NCI-H146 treated with DMSO at 0.1 percent for 48 hours (cell line): ENCODE measurements around the gene MARCO.
"Not testable (repeated sequence)": the region's sequence is repeated elsewhere in the genome, so short reads cannot be mapped to it uniquely, and the experiment has no call there.

Experiments used
- DNase-seq: peaks from one replicate; lab custom pipeline; 2025; ENCODE audit not compliant: unreplicated experiment; lab: John Stamatoyannopoulos, UW

The MARCO gene

GRCh38 chr2:119028327-119029174 is 86.6 kb downstream of the MARCO start:
- peak; percentile 36 for DNase-seq

GRCh38 chr2:119029297-119029696 is 87.3 kb downstream of the MARCO start:
- no peak for DNase-seq

GRCh38 chr2:119037922-119038321 is 95.9 kb downstream of the MARCO start:
- DNase-seq = not testable (repeated sequence)

GRCh38 chr2:119040730-119041129 is 98.7 kb downstream of the MARCO start:
- no peak for DNase-seq
